PFSK-1 (cell line): ENCODE results near the gene CXCL12.

Source experiments
- POLR2AphosphoS5 ChIP-seq: IDR thresholded peaks from 2 replicates; pipeline ENCODE4 v1.6.1; 2012; ENCODE audit warnings: low read depth, mild to moderate bottlenecking, control low read depth, low read length, moderate library complexity
- REST ChIP-seq, 2 experiments: IDR thresholded peaks; 2 replicates each; pipeline versions ENCODE4 v1.6.1 to v1.8.0; 2011 to 2012; ENCODE audit warnings: low read depth in 2 of 2, low read length in 2 of 2, control low read depth in 1 of 2, inconsistent platforms in 1 of 2, mild to moderate bottlenecking in 1 of 2, moderate library complexity in 1 of 2; ENCODE audit not compliant: insufficient read depth in 1 of 2
- SIN3A ChIP-seq: IDR thresholded peaks from 2 replicates; pipeline ENCODE4 v1.6.1; 2012; ENCODE audit warnings: mild to moderate bottlenecking, low read length, moderate library complexity, borderline replicate concordance; ENCODE audit not compliant: insufficient read depth
- TAF1 ChIP-seq: IDR thresholded peaks from 2 replicates; pipeline ENCODE4 v1.6.1; 2012; ENCODE audit warnings: low read length, control low read depth, borderline replicate concordance; ENCODE audit not compliant: insufficient read depth

- TF ChIP-seq REST (IDR thresholded peaks at IDR 0.05; ENCODE audit: insufficient read depth in 1 of 2, low read depth in 2 of 2, low read length in 2 of 2) (no peak), POLR2AphosphoS5 (no peak), SIN3A (no peak), TAF1 (no peak)
Measured at GRCh38 chr10:44393834-44394547, 9.1 kb upstream of the CXCL12 start.
